ENCODE measurements around the gene GFPT1.
A peak's percentile ranks its signal among the peaks of the same experiment; 100 is the strongest.
"Not testable (repeated sequence)": the region's sequence is repeated elsewhere in the genome, so short reads cannot be mapped to it uniquely, and the experiment has no call there.

GFPT1 gene

GRCh38 chr2:69386789-69387734, at the start of gene GFPT1:
Gene GFPT1, minus strand, starts transcription at chr2:69387227. Its CDS starts 156 bp downstream, at chr2:69387071.
- DNase-seq (ENCODE audit: low read depth in 2 of 2): peak; percentile 70 to 86

- no peak for DNase-seq (ENCODE audit: low read depth in 2 of 2)
Observed at GRCh38 chr2:69436596-69436937, 49.5 kb upstream of the GFPT1 start.

- no peak for DNase-seq (ENCODE audit: low read depth in 2 of 2)
Observed at GRCh38 chr2:69434753-69435152, 47.7 kb upstream of the GFPT1 start.

GRCh38 chr2:69429491-69430183, 42.6 kb upstream of the GFPT1 start:
- no peak for DNase-seq (ENCODE audit: low read depth in 2 of 2)

- no peak for DNase-seq (ENCODE audit: low read depth in 2 of 2)
Observed at GRCh38 chr2:69428981-69429380, 42.0 kb upstream of the GFPT1 start.

GRCh38 chr2:69424419-69424818, 37.4 kb upstream of the GFPT1 start:
- no peak for DNase-seq (ENCODE audit: low read depth in 2 of 2)

- no peak for DNase-seq (ENCODE audit: low read depth in 2 of 2)
Observed at GRCh38 chr2:69422198-69422597, 35.2 kb upstream of the GFPT1 start.

- DNase-seq (ENCODE audit: low read depth in 2 of 2): not testable (repeated sequence)
Observed at GRCh38 chr2:69419111-69419510, 32.1 kb upstream of the GFPT1 start.

- no peak for DNase-seq (ENCODE audit: low read depth in 2 of 2)
Observed at GRCh38 chr2:69416147-69416546, 29.1 kb upstream of the GFPT1 start.

GRCh38 chr2:69411120-69411519, 24.1 kb upstream of the GFPT1 start:
- no peak for DNase-seq (ENCODE audit: low read depth in 2 of 2)

- DNase-seq (ENCODE audit: low read depth in 2 of 2): no peak
Observed at GRCh38 chr2:69405306-69405705, 18.3 kb upstream of the GFPT1 start.

GRCh38 chr2:69400121-69400520, 13.1 kb upstream of the GFPT1 start:
- no peak for DNase-seq (ENCODE audit: low read depth in 2 of 2)

- DNase-seq (ENCODE audit: low read depth in 2 of 2): no peak
Observed at GRCh38 chr2:69397234-69397633, 10.2 kb upstream of the GFPT1 start.

- DNase-seq (ENCODE audit: low read depth in 2 of 2): no peak
Observed at GRCh38 chr2:69395866-69396265, 8.8 kb upstream of the GFPT1 start.

- DNase-seq (ENCODE audit: low read depth in 2 of 2): no peak
Observed at GRCh38 chr2:69393963-69394362, 6.9 kb upstream of the GFPT1 start.

- DNase-seq (ENCODE audit: low read depth in 2 of 2): no peak
Observed at GRCh38 chr2:69390471-69390870, 3.4 kb upstream of the GFPT1 start.

- DNase-seq (ENCODE audit: low read depth in 2 of 2): no peak
Observed at GRCh38 chr2:69390001-69390400, 3.0 kb upstream of the GFPT1 start.

- DNase-seq (ENCODE audit: low read depth in 2 of 2): no peak
Observed at GRCh38 chr2:69389271-69389670, 2.2 kb upstream of the GFPT1 start.

- DNase-seq (ENCODE audit: low read depth in 2 of 2): no peak
Observed at GRCh38 chr2:69387770-69388481, 899 bp upstream of the GFPT1 start.

- DNase-seq (ENCODE audit: low read depth in 2 of 2): no peak
Observed at GRCh38 chr2:69386360-69386759, 667 bp downstream of the GFPT1 start.

- DNase-seq (ENCODE audit: low read depth in 2 of 2): no peak
Observed at GRCh38 chr2:69385443-69386151, 1.4 kb downstream of the GFPT1 start.

- no peak for DNase-seq (ENCODE audit: low read depth in 2 of 2)
Observed at GRCh38 chr2:69384618-69385081, 2.4 kb downstream of the GFPT1 start.
